ENCODE data around the gene HNRNPCL1. TPM values are rescaled to one million over a fixed set of nuclear protein-coding genes. Genes with fewer than 3 reads are reported as not detected.

HNRNPCL1 gene
- total RNA-seq, 4 donors from 2014 or later, result not detected

GRCh38 chr1:12811409-12811784 lies 37.1 kb downstream of the HNRNPCL1 start:
- no peaks in the 10 kb centered on the region for H3K9me3 ChIP-seq
- DNase-seq, result no peak
- H3K36me3 ChIP-seq, result no peaks in the 10 kb centered on the region
- no peaks in the 10 kb centered on the region for H3K4me1 ChIP-seq
- H3K27ac ChIP-seq, result no peak overlapping the region
- no peaks in the 10 kb centered on the region for H3K27me3 ChIP-seq
- no peak overlapping the region for H3K4me3 ChIP-seq
- no peak for TF ChIP-seq POLR2A (IDR thresholded peaks at IDR 0.05)
- TF ChIP-seq CTCF (IDR thresholded peaks at IDR 0.05), result no peak
- intact Hi-C loops (cut with DNase I; ENCODE audit: low total_unique reads), result no loop called here

- no peaks in the 10 kb centered on the region for H3K4me1 ChIP-seq
- intact Hi-C loops (cut with DNase I; ENCODE audit: low total_unique reads), result no loop called here
- no peak for DNase-seq
- H3K36me3 ChIP-seq, result no peaks in the 10 kb centered on the region
- H3K27me3 ChIP-seq, result no peaks in the 10 kb centered on the region
- no peaks in the 10 kb centered on the region for H3K9me3 ChIP-seq
- H3K27ac ChIP-seq, result no peak overlapping the region
- TF ChIP-seq POLR2A (IDR thresholded peaks at IDR 0.05), result no peak
- no peak overlapping the region for H3K4me3 ChIP-seq
These were observed 37.7 kb downstream of the HNRNPCL1 start for GRCh38 chr1:12810691-12811408.

GRCh38 chr1:12809933-12810332 lies 38.6 kb downstream of the HNRNPCL1 start:
- no peak overlapping the region for H3K27ac ChIP-seq
- intact Hi-C loops (cut with DNase I; ENCODE audit: low total_unique reads), result no loop called here
- H3K9me3 ChIP-seq, result no peaks in the 10 kb centered on the region
- no peak overlapping the region for H3K4me3 ChIP-seq
- no peaks in the 10 kb centered on the region for H3K27me3 ChIP-seq
- DNase-seq, result no peak
- no peak for TF ChIP-seq POLR2A (IDR thresholded peaks at IDR 0.05)
- TF ChIP-seq CTCF (IDR thresholded peaks at IDR 0.05), result no peak
- no peaks in the 10 kb centered on the region for H3K36me3 ChIP-seq
- no peaks in the 10 kb centered on the region for H3K4me1 ChIP-seq

GRCh38 chr1:12799730-12800129 lies 48.8 kb downstream of the HNRNPCL1 start:
- H3K27ac ChIP-seq, result no peak overlapping the region
- no peaks in the 10 kb centered on the region for H3K9me3 ChIP-seq
- H3K27me3 ChIP-seq, result no peaks in the 10 kb centered on the region
- no peak overlapping the region for H3K4me3 ChIP-seq
- intact Hi-C loops (cut with DNase I; ENCODE audit: low total_unique reads), result no loop called here
- no peaks in the 10 kb centered on the region for H3K4me1 ChIP-seq
- H3K36me3 ChIP-seq, result no peaks in the 10 kb centered on the region
- no peak for DNase-seq
- TF ChIP-seq CTCF (IDR thresholded peaks at IDR 0.05), result no peak
- TF ChIP-seq POLR2A (IDR thresholded peaks at IDR 0.05), result no peak

- DNase-seq, result no peak
- H3K4me1 ChIP-seq, result no peaks in the 10 kb centered on the region
- H3K4me3 ChIP-seq, result no peak overlapping the region
- no peaks in the 10 kb centered on the region for H3K36me3 ChIP-seq
- intact Hi-C loops (cut with DNase I; ENCODE audit: low total_unique reads), result no loop called here
- H3K27me3 ChIP-seq, result no peaks in the 10 kb centered on the region
- H3K9me3 ChIP-seq, result no peaks in the 10 kb centered on the region
- no peak for TF ChIP-seq CTCF (IDR thresholded peaks at IDR 0.05)
- no peak for TF ChIP-seq POLR2A (IDR thresholded peaks at IDR 0.05)
- H3K27ac ChIP-seq, result no peak overlapping the region
These were observed 49.6 kb downstream of the HNRNPCL1 start for GRCh38 chr1:12798911-12799310.

Other genes starting within 250 kb of the HNRNPCL1 start
- gene DHRS3, start 230.5 kb downstream of the HNRNPCL1 start, total RNA-seq, result 10 to 100 TPM; 12.6 to 82.0 (median 51.5) TPM
- gene AADACL4, start 204.6 kb downstream of the HNRNPCL1 start, total RNA-seq, result under 1 TPM in 2 of 4 donors, not detected in 2; 0.14 to 0.46 TPM
- gene AADACL3, start 132.6 kb downstream of the HNRNPCL1 start, total RNA-seq, result not detected
- gene CFAP107, start 102.5 kb downstream of the HNRNPCL1 start, total RNA-seq, result under 1 TPM in 1 of 4 donors, not detected in 3; 0.14 TPM
- gene PRAMEF12, start 75.0 kb downstream of the HNRNPCL1 start, total RNA-seq, result not detected
- gene PRAMEF1, start 57.3 kb downstream of the HNRNPCL1 start, total RNA-seq, result not detected
- gene PRAMEF11, start 17.3 kb downstream of the HNRNPCL1 start, total RNA-seq, result not detected
- not detected for gene PRAMEF2, start 8.4 kb upstream of the HNRNPCL1 start, total RNA-seq
- not detected for gene PRAMEF4, start 37.5 kb upstream of the HNRNPCL1 start, total RNA-seq
- not detected for gene PRAMEF10, start 49.5 kb upstream of the HNRNPCL1 start, total RNA-seq
- not detected for gene PRAMEF7, start 67.9 kb upstream of the HNRNPCL1 start, total RNA-seq
- gene PRAMEF6, start 98.9 kb upstream of the HNRNPCL1 start, total RNA-seq, result not detected
- not detected for gene PRAMEF27, start 207.9 kb upstream of the HNRNPCL1 start, total RNA-seq
- gene HNRNPCL3, start 212.0 kb upstream of the HNRNPCL1 start, total RNA-seq, result not detected
- not detected for gene PRAMEF25, start 222.1 kb upstream of the HNRNPCL1 start, total RNA-seq

Measured in uterus (tissue), 4 donors.